Tibial nerve (tissue), 4 donors: ENCODE measurements around the gene CACTIN. TPM values are rescaled to one million over a fixed set of nuclear protein-coding genes. Genes with fewer than 3 reads are reported as not detected.

Source experiments
- DNase-seq, 2 donors: peaks; one replicate each; pipeline ENCODE4 v3.0.0-alpha.2; 2019; ENCODE audit warnings: low spot score in 2 of 2
- H3K27ac ChIP-seq, 4 donors: fragments of 200-600 bp; sonication (generic) in 3 of 4; one replicate each; pipeline ENCODE4 v1.5.1; 2017 to 2019; ENCODE audit warnings: mild to moderate bottlenecking in 1 of 4
- H3K27me3 ChIP-seq, 2 donors: fragments of 200-600 bp; sonication (generic) in 1 of 2; one replicate each; pipeline versions ENCODE4 v1.5.1 to v1.6.0; 2017 to 2019
- H3K36me3 ChIP-seq, 3 donors: fragments of 200-600 bp; sonication (generic); one replicate each; pipeline ENCODE4 v1.5.1; 2018 to 2019
- H3K4me1 ChIP-seq, 4 donors: fragments of 200-600 bp; sonication (generic) in 3 of 4; one replicate each; pipeline ENCODE4 v1.5.1; 2017 to 2019
- H3K4me3 ChIP-seq, 4 donors: fragments of 200-600 bp; sonication (generic) in 3 of 4; one replicate each; pipeline ENCODE4 v1.5.1; 2017 to 2019; ENCODE audit warnings: mild to moderate bottlenecking in 1 of 4, moderate library complexity in 1 of 4
- H3K9me3 ChIP-seq, 4 donors: fragments of 200-600 bp; sonication (generic) in 3 of 4; one replicate each; pipeline ENCODE4 v1.5.1; 2017 to 2019
- EP300 ChIP-seq, 2 donors: sonication (generic); formaldehyde crosslinking; IDR thresholded peaks; one replicate each; pipeline ENCODE4 v1.6.1; 2017; ENCODE audit warnings: antibody characterized with exemption in 2 of 2, mild to moderate bottlenecking in 1 of 2
- POLR2A ChIP-seq, 2 donors: fragments of 450-650 bp; IDR thresholded peaks; one replicate each; pipeline ENCODE4 v1.6.1; 2017; ENCODE audit warnings: antibody characterized with exemption in 2 of 2, mild to moderate bottlenecking in 2 of 2, moderate library complexity in 2 of 2
- WGBS, 2 donors: methylation state at CpG; one replicate each; pipeline ENCODE4 v1.1.5; 2018; 5-methylcytosine and 5-hydroxymethylcytosine counted together
- total RNA-seq, 4 donors: library from RNA; depleted of rRNA; stranded (reverse); fragments of >200 nt; gene quantifications; one replicate each; pipeline ENCODE4 v1.1.0, GENCODE V29; 2016
- TF ChIP-seq, protein P1 (sequence below), 5 experiments: fragments of 200-600 bp in 3 of 5; fragments of 450-650 bp in 2 of 5; sonication (generic) in 3 of 5; IDR thresholded peaks; one replicate each; pipeline ENCODE4 v1.5.1; 2016 to 2019; ENCODE audit warnings: antibody characterized with exemption in 5 of 5, mild to moderate bottlenecking in 3 of 5, moderate library complexity in 2 of 5

The CACTIN gene
- total RNA-seq, 4 donors from 2014 or later: 22.9 to 59.1 (median 42.7) TPM

DNA sequence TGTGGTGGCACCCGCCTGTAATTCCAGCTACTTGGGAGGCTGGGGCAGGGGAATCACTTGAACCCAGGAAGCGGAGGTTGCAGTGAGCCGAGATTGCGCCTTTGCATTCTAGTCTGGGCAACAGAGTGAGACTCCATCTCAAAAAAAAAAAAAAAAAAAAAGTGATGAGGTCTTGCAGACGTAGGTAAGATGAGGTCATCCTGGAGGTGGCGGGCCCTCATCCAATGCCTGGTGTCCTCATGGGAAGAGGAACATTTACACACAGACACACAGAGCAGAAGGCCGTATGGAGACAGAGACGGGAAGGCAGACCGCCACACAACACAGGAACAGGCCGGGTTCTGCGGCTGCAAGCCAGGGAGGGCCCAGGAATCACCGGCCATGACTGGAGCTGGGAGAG lies 4.4 kb downstream of the CACTIN start:
- no peak for DNase-seq
- peaks cover 0 to 53% (median 20%) of the 10 kb centered on the region in 4 donors for H3K4me1 ChIP-seq
- 89 to 92% methylated on average over 12 of the region's 12 CpGs for WGBS, 2 donors

DNA sequence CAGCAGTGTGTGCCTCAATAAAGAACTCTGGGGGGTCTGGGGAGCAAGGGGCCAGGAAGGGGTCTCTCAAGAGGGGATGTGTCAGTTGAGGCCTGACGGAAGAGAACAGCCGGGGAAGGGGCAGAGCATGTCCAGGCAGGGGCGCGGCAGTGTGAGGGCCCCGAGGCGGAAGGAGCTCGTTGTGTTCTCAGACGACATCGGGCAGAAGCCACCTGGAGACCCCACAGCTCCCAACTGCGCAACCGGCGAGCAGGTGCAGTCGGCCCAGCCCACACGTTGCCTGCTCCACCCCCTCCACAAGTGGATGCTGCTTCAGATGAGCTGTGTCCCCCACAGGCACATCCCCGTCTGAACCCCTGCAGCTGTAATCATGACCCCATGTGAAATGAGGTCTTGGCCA lies 4.9 kb downstream of the CACTIN start:
- WGBS, 2 donors: 89 to 91% methylated on average over 15 of the region's 15 CpGs
- peaks cover 0 to 50% (median 19%) of the 10 kb centered on the region in 4 donors for H3K4me1 ChIP-seq
- H3K4me3 ChIP-seq: no peak overlapping the region
- TF ChIP-seq, protein P1, sequence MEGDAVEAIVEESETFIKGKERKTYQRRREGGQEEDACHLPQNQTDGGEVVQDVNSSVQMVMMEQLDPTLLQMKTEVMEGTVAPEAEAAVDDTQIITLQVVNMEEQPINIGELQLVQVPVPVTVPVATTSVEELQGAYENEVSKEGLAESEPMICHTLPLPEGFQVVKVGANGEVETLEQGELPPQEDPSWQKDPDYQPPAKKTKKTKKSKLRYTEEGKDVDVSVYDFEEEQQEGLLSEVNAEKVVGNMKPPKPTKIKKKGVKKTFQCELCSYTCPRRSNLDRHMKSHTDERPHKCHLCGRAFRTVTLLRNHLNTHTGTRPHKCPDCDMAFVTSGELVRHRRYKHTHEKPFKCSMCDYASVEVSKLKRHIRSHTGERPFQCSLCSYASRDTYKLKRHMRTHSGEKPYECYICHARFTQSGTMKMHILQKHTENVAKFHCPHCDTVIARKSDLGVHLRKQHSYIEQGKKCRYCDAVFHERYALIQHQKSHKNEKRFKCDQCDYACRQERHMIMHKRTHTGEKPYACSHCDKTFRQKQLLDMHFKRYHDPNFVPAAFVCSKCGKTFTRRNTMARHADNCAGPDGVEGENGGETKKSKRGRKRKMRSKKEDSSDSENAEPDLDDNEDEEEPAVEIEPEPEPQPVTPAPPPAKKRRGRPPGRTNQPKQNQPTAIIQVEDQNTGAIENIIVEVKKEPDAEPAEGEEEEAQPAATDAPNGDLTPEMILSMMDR (IDR thresholded peaks at IDR 0.05): no peak
- TF ChIP-seq POLR2A (IDR thresholded peaks at IDR 0.05) (no peak), EP300 (IDR thresholded peaks at IDR 0.05) (no peak)
- H3K27me3 ChIP-seq: no peaks in the 10 kb centered on the region
- no peaks in the 10 kb centered on the region for H3K9me3 ChIP-seq
- no peak for DNase-seq
- peaks cover 0 to 65% (median 0%) of the 10 kb centered on the region in 3 donors for H3K36me3 ChIP-seq
- H3K27ac ChIP-seq: no peak overlapping the region

More for the DNA sequence above, 4.4 kb downstream of the CACTIN start:
- Histone ChIP-seq H3K27me3 (no peaks in the 10 kb centered on the region), H3K4me3 (no peak overlapping the region), H3K36me3 (peaks cover 0 to 60% (median 0%) of the 10 kb centered on the region in 3 donors), H3K9me3 (no peaks in the 10 kb centered on the region), H3K27ac (no peak overlapping the region)
- TF ChIP-seq POLR2A (IDR thresholded peaks at IDR 0.05) (no peak), EP300 (IDR thresholded peaks at IDR 0.05) (no peak)
- TF ChIP-seq, protein P1 (IDR thresholded peaks at IDR 0.05): no peak

GRCh38 chr19:3620817-3621547 lies 5.6 kb downstream of the CACTIN start:
- Histone ChIP-seq H3K4me3 (no peak overlapping the region), H3K4me1 (peaks cover 0 to 49% (median 19%) of the 10 kb centered on the region in 4 donors), H3K9me3 (no peaks in the 10 kb centered on the region), H3K27me3 (no peaks in the 10 kb centered on the region), H3K27ac (no peak overlapping the region), H3K36me3 (peaks cover 0 to 72% (median 0%) of the 10 kb centered on the region in 3 donors)
- TF ChIP-seq EP300 (IDR thresholded peaks at IDR 0.05) (no peak), POLR2A (IDR thresholded peaks at IDR 0.05) (no peak)
- TF ChIP-seq, protein P1 (IDR thresholded peaks at IDR 0.05): no peak
- DNase-seq: no peak
- 83 to 84% methylated on average over 6 to 22 of the region's 24 CpGs for WGBS, 2 donors

DNA sequence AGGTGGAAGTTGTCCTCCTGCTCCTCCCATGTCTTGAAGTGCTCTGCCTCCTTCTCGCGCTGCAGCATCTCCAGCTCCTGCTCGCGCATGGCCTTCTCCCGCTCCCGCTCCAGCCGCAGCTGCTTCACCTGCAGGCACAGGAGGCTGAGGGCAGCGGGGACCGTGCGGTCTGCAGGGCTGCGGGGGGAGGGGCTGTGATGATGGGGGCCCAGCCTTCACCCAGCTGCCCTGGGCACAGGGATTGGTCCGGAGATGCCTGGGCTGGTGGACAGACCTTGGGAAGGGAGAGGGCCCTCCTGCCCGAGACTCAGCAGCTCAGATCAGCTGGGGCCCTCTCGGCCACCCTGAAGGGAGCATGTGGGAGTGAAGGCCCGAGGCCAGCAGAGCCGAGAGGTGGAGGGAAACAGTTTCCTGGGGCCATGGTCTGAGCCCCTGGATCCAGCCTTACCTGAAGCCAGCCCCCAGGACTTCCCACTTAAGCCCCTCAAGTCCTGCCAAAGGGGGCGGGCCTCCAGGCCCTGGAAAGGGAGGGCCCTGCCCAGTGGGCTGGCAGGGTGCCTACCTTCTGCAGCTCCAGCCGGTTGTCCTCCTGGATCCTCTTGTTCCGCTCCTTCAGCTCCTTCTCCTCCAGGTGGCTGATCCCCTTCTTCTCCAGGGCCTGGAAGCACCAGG lies 6.3 kb downstream of the CACTIN start:
- no peak overlapping the region for H3K27ac ChIP-seq
- no peaks in the 10 kb centered on the region for H3K9me3 ChIP-seq
- no peak for DNase-seq
- WGBS, 2 donors: 80% methylated on average over 19 of the region's 19 CpGs
- H3K36me3 ChIP-seq: peaks cover 0 to 80% (median 0%) of the 10 kb centered on the region in 3 donors
- TF ChIP-seq, protein P1 (IDR thresholded peaks at IDR 0.05): no peak
- TF ChIP-seq EP300 (IDR thresholded peaks at IDR 0.05) (no peak), POLR2A (IDR thresholded peaks at IDR 0.05) (no peak)
- no peaks in the 10 kb centered on the region for H3K27me3 ChIP-seq
- H3K4me3 ChIP-seq: no peak overlapping the region
- H3K4me1 ChIP-seq: peaks cover 0 to 42% (median 12%) of the 10 kb centered on the region in 4 donors

GRCh38 chr19:3619631-3620012 lies 7.0 kb downstream of the CACTIN start:
- H3K27me3 ChIP-seq: no peaks in the 10 kb centered on the region
- peaks cover 0 to 86% (median 0%) of the 10 kb centered on the region in 3 donors for H3K36me3 ChIP-seq
- no peak for DNase-seq
- peaks cover 0 to 35% (median 7%) of the 10 kb centered on the region in 4 donors for H3K4me1 ChIP-seq
- H3K27ac ChIP-seq: no peak overlapping the region
- TF ChIP-seq EP300 (IDR thresholded peaks at IDR 0.05) (no peak), POLR2A (IDR thresholded peaks at IDR 0.05) (no peak)
- TF ChIP-seq, protein P1 (IDR thresholded peaks at IDR 0.05): no peak
- WGBS, 2 donors: 77 to 82% methylated on average over 11 to 14 of the region's 17 CpGs
- no peaks in the 10 kb centered on the region for H3K9me3 ChIP-seq
- H3K4me3 ChIP-seq: no peak overlapping the region
